ENCODE measurements around the gene LRRC75A.
"Not testable (repeated sequence)": the region's sequence is repeated elsewhere in the genome, so short reads cannot be mapped to it uniquely, and the experiment has no call there.

The LRRC75A gene

GRCh38 chr17:16447676-16448075 lies 44.3 kb downstream of the LRRC75A start:
- DNase-seq = no peak

GRCh38 chr17:16446338-16446983 lies 45.5 kb downstream of the LRRC75A start:
- no peak for DNase-seq

GRCh38 chr17:16444258-16444886 lies 47.6 kb downstream of the LRRC75A start:
- DNase-seq = no peak

- DNase-seq = no peak
These were observed 48.3 kb downstream of the LRRC75A start for GRCh38 chr17:16443511-16444257.

GRCh38 chr17:16442594-16443510 lies 49.1 kb downstream of the LRRC75A start:
- DNase-seq = no peak

- DNase-seq = no peak
These were observed 49.9 kb downstream of the LRRC75A start for GRCh38 chr17:16442141-16442540.

GRCh38 chr17:16440901-16441629 lies 50.9 kb downstream of the LRRC75A start:
- DNase-seq = no peak

- not testable (repeated sequence) for DNase-seq
These were observed 51.6 kb downstream of the LRRC75A start for GRCh38 chr17:16440354-16440753.

- DNase-seq = peak; percentile 44 to 65
These were observed 52.1 kb downstream of the LRRC75A start for GRCh38 chr17:16439811-16440351.

GRCh38 chr17:16439303-16439791 lies 52.6 kb downstream of the LRRC75A start:
- peak; percentile 40 to 51 for DNase-seq

- peak; percentile 98 for DNase-seq
These were observed 53.3 kb downstream of the LRRC75A start for GRCh38 chr17:16438557-16439302.

GRCh38 chr17:16438173-16438556 lies 53.8 kb downstream of the LRRC75A start:
- DNase-seq = no peak

- DNase-seq = no peak
These were observed 54.9 kb downstream of the LRRC75A start for GRCh38 chr17:16437083-16437482.

GRCh38 chr17:16435925-16436886 lies 55.8 kb downstream of the LRRC75A start:
- no peak for DNase-seq

- no peak for DNase-seq
These were observed 57.3 kb downstream of the LRRC75A start for GRCh38 chr17:16434662-16435061.

- no peak for DNase-seq
These were observed 58.5 kb downstream of the LRRC75A start for GRCh38 chr17:16433514-16433913.

GRCh38 chr17:16432017-16432416 lies 60.0 kb downstream of the LRRC75A start:
- no peak for DNase-seq

GRCh38 chr17:16430650-16431049 lies 61.3 kb downstream of the LRRC75A start:
- DNase-seq = no peak

- no peak for DNase-seq
These were observed 62.9 kb downstream of the LRRC75A start for GRCh38 chr17:16429083-16429482.
